Colonic mucosa (tissue), 4 donors: ENCODE data around the gene GSE1. TPM values are rescaled to one million over a fixed set of nuclear protein-coding genes. Genes with fewer than 3 reads are reported as not detected.

Experiments
- DNase-seq: peaks from one replicate; pipeline ENCODE4 v3.0.0-alpha.2; 2020
- H3K27ac ChIP-seq: fragments of 200-600 bp; one replicate; pipeline ENCODE4 v1.8.0; 2021
- H3K27me3 ChIP-seq: fragments of 200-600 bp; one replicate; pipeline ENCODE4 v1.8.0; 2021
- H3K36me3 ChIP-seq: fragments of 200-600 bp; one replicate; pipeline ENCODE4 v1.8.0; 2021
- H3K4me1 ChIP-seq: fragments of 200-600 bp; one replicate; pipeline ENCODE4 v1.8.0; 2021; ENCODE audit warnings: mild to moderate bottlenecking
- H3K4me3 ChIP-seq: fragments of 200-600 bp; one replicate; pipeline ENCODE4 v1.8.0; 2021
- H3K9ac ChIP-seq, 2 donors: one replicate each; pipeline ENCODE4 v1.7.0; 2013; ENCODE audit warnings: control low read depth in 2 of 2, low read depth in 2 of 2, low read length in 2 of 2
- H3K9me3 ChIP-seq: fragments of 200-600 bp; one replicate; pipeline ENCODE4 v1.8.0; 2021
- CTCF ChIP-seq: fragments of 200-600 bp; IDR thresholded peaks from one replicate; pipeline ENCODE4 v1.8.0; 2022; ENCODE audit warnings: antibody characterized with exemption, mild to moderate bottlenecking
- intact Hi-C: fragments of 100-400 bp; cut with DNase I; formaldehyde crosslinking; loops from one replicate; pipeline ENCODE4 v1.14.1; 2022
- total RNA-seq, 2 donors: library from RNA; stranded (reverse); fragmentation: NEBNext Ultra II Directional in 1 of 2; extraction: Animal tissue kit (Norgen Biotek cat#: 25700) in 1 of 2; gene quantifications; one replicate each; pipeline ENCODE4 v1.2.1, GENCODE V29; 2021
- donor health status: healthy.
- donor health status: DM: no; HTN: no; CAD: no.
- donor health status: DM: no; HTN: no; CAD: no.

Gene GSE1
- total RNA-seq, 2 donors from 2014 or later, result 79.2 to 103 TPM

- intact Hi-C loops, result no loop called here
- Histone ChIP-seq H3K27ac (no peak overlapping the region), H3K4me1 (peaks cover 19% of the 10 kb centered on the region), H3K9me3 (no peaks in the 10 kb centered on the region), H3K9ac (no peak overlapping the region), H3K4me3 (no peak overlapping the region), H3K27me3 (no peaks in the 10 kb centered on the region), H3K36me3 (no peaks in the 10 kb centered on the region)
- no peak for DNase-seq
- TF ChIP-seq CTCF, result no peak
Measured at GRCh38 chr16:85639529-85640253, 26.6 kb downstream of the GSE1 start.

GRCh38 chr16:85640254-85640558 is 27.1 kb downstream of the GSE1 start:
- TF ChIP-seq CTCF, result no peak
- Histone ChIP-seq H3K27ac (no peak overlapping the region), H3K4me1 (peaks cover 21% of the 10 kb centered on the region), H3K9me3 (no peaks in the 10 kb centered on the region), H3K4me3 (no peak overlapping the region), H3K36me3 (no peaks in the 10 kb centered on the region), H3K9ac (no peak overlapping the region), H3K27me3 (no peaks in the 10 kb centered on the region)
- intact Hi-C loops, result no loop called here
- no peak for DNase-seq

GRCh38 chr16:85640585-85640984 is 27.5 kb downstream of the GSE1 start:
- intact Hi-C loops, result no loop called here
- H3K4me1 ChIP-seq, result peaks cover 21% of the 10 kb centered on the region
- no peak overlapping the region for H3K4me3 ChIP-seq
- no peak overlapping the region for H3K9ac ChIP-seq
- no peak for DNase-seq
- no peaks in the 10 kb centered on the region for H3K27me3 ChIP-seq
- H3K36me3 ChIP-seq, result no peaks in the 10 kb centered on the region
- H3K9me3 ChIP-seq, result no peaks in the 10 kb centered on the region
- TF ChIP-seq CTCF, result no peak
- H3K27ac ChIP-seq, result no peak overlapping the region

GRCh38 chr16:85641305-85641704 is 28.2 kb downstream of the GSE1 start:
- peaks cover 21% of the 10 kb centered on the region for H3K4me1 ChIP-seq
- H3K4me3 ChIP-seq, result no peak overlapping the region
- DNase-seq, result no peak
- no peaks in the 10 kb centered on the region for H3K36me3 ChIP-seq
- H3K27me3 ChIP-seq, result no peaks in the 10 kb centered on the region
- H3K9ac ChIP-seq, result no peak overlapping the region
- TF ChIP-seq CTCF, result no peak
- H3K27ac ChIP-seq, result no peak overlapping the region
- H3K9me3 ChIP-seq, result no peaks in the 10 kb centered on the region
- intact Hi-C loops, result no loop called here

GRCh38 chr16:85641776-85642176 is 28.7 kb downstream of the GSE1 start:
- Histone ChIP-seq H3K27me3 (no peaks in the 10 kb centered on the region), H3K27ac (no peak overlapping the region), H3K4me1 (peaks cover 21% of the 10 kb centered on the region), H3K4me3 (no peak overlapping the region), H3K36me3 (no peaks in the 10 kb centered on the region), H3K9me3 (no peaks in the 10 kb centered on the region), H3K9ac (no peak overlapping the region)
- intact Hi-C loops, result no loop called here
- no peak for TF ChIP-seq CTCF
- peak; percentile 81 for DNase-seq
